AG09309 (cell line): ENCODE measurements around the gene MYT1.

Experiments used
- DNase-seq: peaks from one replicate; pipeline ENCODE4 v3.0.0-alpha.2; 2010; ENCODE audit warnings: low read depth
- H3K4me3 ChIP-seq: 2 replicates; pipeline ENCODE4 v1.5.1; 2011; ENCODE audit warnings: mild to moderate bottlenecking, low read depth, low read length, moderate library complexity; ENCODE audit not compliant: control insufficient read depth
- CTCF ChIP-seq: IDR thresholded peaks from 2 replicates; pipeline ENCODE4 v1.5.1; 2011; ENCODE audit warnings: mild to moderate bottlenecking, low read depth, low read length, inconsistent platforms; ENCODE audit not compliant: insufficient read depth, control insufficient read depth; ENCODE audit errors: missing control alignments

The MYT1 gene

DNA sequence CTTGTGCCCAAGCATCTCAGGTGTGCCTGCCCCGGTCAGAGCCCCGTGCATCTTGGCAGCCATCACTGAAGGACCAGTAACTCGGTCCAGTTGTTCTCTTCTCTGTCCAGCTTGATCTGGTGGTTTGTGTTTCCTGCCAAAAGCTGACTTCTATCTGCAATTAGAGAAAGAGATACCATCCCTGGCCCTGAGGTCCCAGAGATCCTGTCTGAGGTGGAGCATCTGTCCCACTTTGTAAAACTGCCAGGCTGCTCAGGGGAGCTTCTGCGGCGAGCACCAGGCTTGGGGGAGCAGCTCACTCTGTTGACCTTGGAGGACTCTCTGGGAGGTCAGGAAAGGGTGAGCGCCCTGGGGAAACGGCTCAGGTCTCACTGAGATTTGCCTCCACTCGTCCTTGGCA is 35.1 kb downstream of the MYT1 start:
- H3K4me3 ChIP-seq: no peak overlapping the region
- TF ChIP-seq CTCF: no peak
- DNase-seq: no peak

DNA sequence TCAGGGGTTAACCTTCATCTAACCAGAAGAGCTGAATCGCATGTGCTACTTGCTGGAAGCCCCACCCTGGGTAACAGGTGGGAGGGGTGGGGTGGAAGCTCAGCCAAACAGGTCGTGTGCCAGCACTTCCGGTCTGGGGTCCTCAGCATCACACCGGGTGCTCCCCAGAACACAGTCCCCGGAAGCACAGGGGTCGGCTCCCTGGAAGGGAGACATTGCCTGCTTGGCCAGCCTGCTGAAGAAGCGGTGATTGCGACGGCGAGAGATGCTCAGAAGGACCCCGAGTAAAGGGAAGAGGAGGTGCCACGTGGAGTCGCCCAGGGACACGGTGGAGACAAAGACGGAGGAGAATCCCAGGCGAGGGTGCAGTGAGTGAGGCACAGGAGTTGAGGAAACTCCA is 36.5 kb downstream of the MYT1 start:
- TF ChIP-seq CTCF: no peak
- H3K4me3 ChIP-seq: no peak overlapping the region
- no peak for DNase-seq

DNA sequence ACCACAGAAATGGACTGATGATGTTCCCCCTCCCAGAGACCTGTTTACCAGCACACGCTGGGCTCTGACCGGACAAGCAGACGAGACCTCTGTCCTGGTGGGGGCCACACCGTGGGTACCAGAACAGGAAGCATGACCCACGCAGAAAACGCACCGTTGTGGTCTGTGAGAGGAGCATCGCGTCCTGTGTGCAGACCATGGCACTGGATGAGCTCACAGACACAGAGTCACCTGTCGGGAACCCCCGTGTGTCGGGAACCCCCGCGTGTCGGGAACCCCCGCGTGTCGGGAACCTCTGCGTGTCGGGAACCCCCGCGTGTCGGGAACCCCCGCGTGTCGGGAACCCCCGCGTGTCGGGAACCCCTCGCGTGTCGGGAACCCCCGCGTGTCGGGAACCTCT is 37.4 kb downstream of the MYT1 start:
- no peak overlapping the region for H3K4me3 ChIP-seq
- TF ChIP-seq CTCF: no peak
- DNase-seq: no peak

DNA sequence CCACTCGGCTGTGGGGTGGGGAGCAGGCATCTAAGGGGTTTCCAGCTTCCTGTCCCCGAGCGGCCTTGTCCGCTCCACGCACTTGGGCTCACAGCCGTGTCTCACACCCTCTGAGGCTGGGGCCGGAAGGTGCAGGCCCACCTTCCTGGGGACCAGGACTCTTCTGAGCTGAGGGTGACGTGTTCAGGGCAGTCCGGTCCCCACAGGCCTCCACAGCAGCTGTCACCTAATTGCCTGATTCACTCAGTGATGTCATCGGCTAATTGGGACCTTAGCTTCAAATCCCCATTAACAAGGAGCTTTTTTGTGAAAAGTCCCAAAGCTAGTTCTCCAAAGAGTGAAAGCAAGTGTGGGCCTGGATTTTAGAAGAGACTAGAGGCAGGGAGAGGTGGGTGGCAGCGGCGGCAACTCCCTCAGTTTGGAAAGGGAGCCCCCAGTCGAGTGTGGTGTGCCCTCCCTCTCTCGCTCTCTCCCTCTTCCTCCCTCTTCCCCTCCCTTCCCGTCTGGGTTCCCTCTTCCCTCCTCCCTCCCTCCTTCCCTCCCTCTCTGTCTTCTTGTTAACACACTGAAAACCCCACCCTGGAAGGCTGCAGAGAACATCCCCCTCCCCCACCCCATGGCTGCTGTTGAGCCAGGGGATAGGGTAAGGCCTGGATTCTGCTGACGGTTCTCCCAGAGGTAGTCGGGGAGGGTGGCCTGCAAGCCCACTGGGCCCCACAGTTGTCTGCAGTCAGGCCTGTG is 39.0 kb downstream of the MYT1 start:
- DNase-seq: no peak
- TF ChIP-seq CTCF: no peak
- H3K4me3 ChIP-seq: no peak overlapping the region

GRCh38 chr20:64205611-64206026 is 41.4 kb downstream of the MYT1 start:
- DNase-seq: no peak
- no peak for TF ChIP-seq CTCF
- H3K4me3 ChIP-seq: no peak overlapping the region

DNA sequence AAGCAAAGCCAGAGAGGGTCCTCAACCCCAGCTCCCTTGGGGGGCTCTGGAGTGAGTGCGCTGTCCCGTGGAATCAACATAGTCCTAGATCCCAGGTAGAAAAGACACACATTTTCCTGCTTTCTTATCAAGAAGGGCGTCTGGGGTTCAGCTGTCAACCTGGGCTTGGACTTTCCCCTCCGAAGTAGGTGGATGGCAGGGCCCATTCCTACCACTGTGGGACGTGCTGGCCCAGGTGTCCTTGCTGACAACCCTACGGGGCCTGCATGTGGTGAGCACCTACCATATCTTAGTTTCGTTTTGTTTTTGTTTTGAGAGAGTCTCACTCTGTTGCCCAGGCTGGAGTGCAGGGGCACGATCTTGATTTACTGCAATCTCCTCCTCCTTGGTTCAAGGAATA is 42.4 kb downstream of the MYT1 start:
- H3K4me3 ChIP-seq: no peak overlapping the region
- no peak for TF ChIP-seq CTCF
- DNase-seq: no peak
